Measurements from ENCODE around the gene MORC3. TPM values are rescaled to one million over a fixed set of nuclear protein-coding genes. Genes with fewer than 3 reads are reported as not detected.
A peak's percentile ranks its signal among the peaks of the same experiment; 100 is the strongest.
"Not testable (repeated sequence)": the region's sequence is repeated elsewhere in the genome, so short reads cannot be mapped to it uniquely, and the experiment has no call there.

MORC3 gene
- total RNA-seq, 2 experiments from 2014 or later = 23.0 to 34.3 TPM

GRCh38 chr21:36274128-36274527, 45.9 kb upstream of the MORC3 start:
- Histone ChIP-seq H3K27ac (ENCODE audit: low read depth, low read length, poor library complexity, severe bottlenecking) (no peak overlapping the region), H3K4me3 (ENCODE audit: low read depth, low read length, poor library complexity, severe bottlenecking) (no peak overlapping the region), H3K79me2 (ENCODE audit: insufficient read depth, low read depth, low read length) (no peaks in the 10 kb centered on the region), H3K36me3 (ENCODE audit: insufficient read depth, low read length) (no peaks in the 10 kb centered on the region; the same call in 1 of the 2 replicates), H4K20me1 (ENCODE audit: insufficient read depth, low read length) (no peaks in the 10 kb centered on the region), H2AFZ (ENCODE audit: low read length) (no peak overlapping the region), H3K4me1 (ENCODE audit: insufficient read depth, low read length, poor library complexity, severe bottlenecking) (no peaks in the 10 kb centered on the region), H3K9me2 (ENCODE audit: insufficient read depth, low read length) (no peaks in the 10 kb centered on the region), H3K4me2 (ENCODE audit: low read length) (no peak overlapping the region), H3K9me3 (ENCODE audit: low read length) (no peaks in the 10 kb centered on the region)
- POLR2A ChIA-PET = no interaction called here
- CTCF ChIA-PET (ENCODE audit: unreplicated experiment) = no interaction called here
- no peak for DNase-seq (ENCODE audit: low spot score)
- intact Hi-C loops (cut with micrococcal nuclease; ENCODE audit: unreplicated experiment) = no loop called here
- TF ChIP-seq EZH2phosphoT487 (IDR thresholded peaks at IDR 0.05; ENCODE audit: borderline replicate concordance, low read depth, low read length) (no peak), CTCF (conservative IDR thresholded peaks at IDR 0.05; ENCODE audit: low read length) (no peak)
- BruUV-seq (replicated peaks) = no TSS peak

- ChIA-PET POLR2A (interaction anchor here (3.2 kb wide), 1 partner anchor 39 kb away, joined by 11 read pairs; no protein-coding TSS in a partner anchor), CTCF (ENCODE audit: unreplicated experiment) (no interaction called here)
- Histone ChIP-seq H3K4me1 (ENCODE audit: insufficient read depth, low read length, poor library complexity, severe bottlenecking) (peaks cover 41% of the 10 kb centered on the region), H3K4me2 (ENCODE audit: low read length) (peak overlapping the region; percentile 48), H3K36me3 (ENCODE audit: insufficient read depth, low read length) (peaks cover 3% of the 10 kb centered on the region), H3K27ac (ENCODE audit: low read depth, low read length, poor library complexity, severe bottlenecking) (peak overlapping the region; percentile 65), H3K79me2 (ENCODE audit: insufficient read depth, low read depth, low read length) (no peaks in the 10 kb centered on the region), H4K20me1 (ENCODE audit: insufficient read depth, low read length) (no peaks in the 10 kb centered on the region), H3K4me3 (ENCODE audit: low read depth, low read length, poor library complexity, severe bottlenecking) (no peak overlapping the region), H3K9me2 (ENCODE audit: insufficient read depth, low read length) (no peaks in the 10 kb centered on the region), H3K9me3 (ENCODE audit: low read length) (no peaks in the 10 kb centered on the region), H2AFZ (ENCODE audit: low read length) (peak overlapping the region; percentile 5; the same call in 1 of the 2 replicates)
- BruUV-seq (replicated peaks) = no TSS peak
- no peak for TF ChIP-seq CTCF (conservative IDR thresholded peaks at IDR 0.05; ENCODE audit: low read length)
- no peak for TF ChIP-seq EZH2phosphoT487 (IDR thresholded peaks at IDR 0.05; ENCODE audit: borderline replicate concordance, low read depth, low read length)
- DNase-seq (ENCODE audit: low spot score) = no peak
- intact Hi-C loops (cut with micrococcal nuclease; ENCODE audit: unreplicated experiment) = no loop called here
Observed at GRCh38 chr21:36282568-36283230, 37.3 kb upstream of the MORC3 start.

- DNase-seq (ENCODE audit: low spot score); H3K9me3 ChIP-seq (ENCODE audit: low read length); H4K20me1 ChIP-seq (ENCODE audit: insufficient read depth, low read length); intact Hi-C loops (cut with micrococcal nuclease; ENCODE audit: unreplicated experiment); CTCF ChIA-PET (ENCODE audit: unreplicated experiment); H3K4me3 ChIP-seq (ENCODE audit: low read depth, low read length, poor library complexity, severe bottlenecking); BruUV-seq (replicated peaks); H3K9me2 ChIP-seq (ENCODE audit: insufficient read depth, low read length); H3K36me3 ChIP-seq (ENCODE audit: insufficient read depth, low read length); H3K79me2 ChIP-seq (ENCODE audit: insufficient read depth, low read depth, low read length): not testable (repeated sequence)
- Histone ChIP-seq H3K4me2 (ENCODE audit: low read length) (peak overlapping the region; percentile 48), H3K4me1 (ENCODE audit: insufficient read depth, low read length, poor library complexity, severe bottlenecking) (peaks cover 47% of the 10 kb centered on the region), H3K27ac (ENCODE audit: low read depth, low read length, poor library complexity, severe bottlenecking) (peak overlapping the region; percentile 65), H2AFZ (ENCODE audit: low read length) (peak overlapping the region; percentile 1; the same call in 1 of the 2 replicates)
- POLR2A ChIA-PET = interaction anchor here (0.6 to 3.2 kb wide), 5 partner anchors 8 to 39 kb away, joined by 3 to 11 read pairs (median 4); no protein-coding TSS in a partner anchor
Observed at GRCh38 chr21:36283231-36283622, 36.8 kb upstream of the MORC3 start.

Measured in OCI-LY7 (cell line).